ENCODE data around the gene PKHD1. TPM values are rescaled to one million over a fixed set of nuclear protein-coding genes. Genes with fewer than 3 reads are reported as not detected.

Gene PKHD1
- total and polyA plus RNA-seq, 11 donors, result 0.02 to 0.04 TPM; not detected in 9

DNA sequence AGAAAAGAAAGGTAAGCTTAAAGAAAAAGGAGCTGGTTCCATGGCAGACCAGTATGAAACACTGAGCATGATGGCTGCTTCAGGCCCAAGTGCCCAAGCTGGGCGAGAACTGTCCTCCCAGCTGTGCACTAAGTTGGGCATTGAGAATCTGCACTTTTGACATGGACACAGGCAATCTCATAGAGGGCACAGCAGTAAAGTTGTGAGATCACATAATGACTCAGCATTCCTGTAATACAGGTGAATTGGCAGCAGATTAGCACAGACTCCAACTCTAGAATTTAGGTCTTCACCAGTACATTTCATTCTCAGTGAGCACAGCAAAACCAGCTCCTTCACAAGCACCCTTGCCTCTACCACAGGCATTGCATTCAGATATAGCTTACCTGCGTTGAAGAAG is 343.4 kb downstream of the PKHD1 start:
- Histone ChIP-seq H3K9me3 (no peaks in the 10 kb centered on the region), H3K36me3 (no peaks in the 10 kb centered on the region), H3K27me3 (no peaks in the 10 kb centered on the region), H3K4me1 (no peaks in the 10 kb centered on the region), H3K4me3 (no peak overlapping the region), H3K27ac (no peak overlapping the region)
- WGBS, 4 donors, result 73 to 84% (median 81%) methylated on average over 2 of the region's 2 CpGs
- DNase-seq (no peak), ATAC-seq (no peak)
- no peak for TF ChIP-seq POLR2A (IDR thresholded peaks at IDR 0.05)
- TF ChIP-seq CTCF (IDR thresholded peaks at IDR 0.05), result no peak
- intact Hi-C loops (cut with DNase I), result no loop called here

DNA sequence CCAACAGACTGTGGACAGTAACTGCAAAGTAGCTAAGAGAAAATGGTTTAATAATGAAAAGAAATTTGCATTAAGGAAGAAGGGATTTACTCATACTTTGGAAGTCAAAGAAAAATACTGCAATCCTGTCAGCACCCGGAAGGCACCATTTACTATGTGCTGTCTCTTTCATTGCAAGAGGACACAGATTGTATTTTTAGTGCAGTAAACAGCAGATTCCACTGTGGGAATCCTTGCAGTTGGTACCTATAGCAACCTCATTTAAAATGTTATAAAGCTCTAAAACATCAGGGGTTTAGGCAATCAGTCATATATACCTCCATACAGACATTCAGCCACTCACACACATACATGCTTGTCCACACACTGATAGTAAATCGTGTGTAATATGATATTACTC is 346.8 kb downstream of the PKHD1 start:
- no peaks in the 10 kb centered on the region for H3K27me3 ChIP-seq
- H3K27ac ChIP-seq, result no peak overlapping the region
- DNase-seq (no peak), ATAC-seq (no peak)
- H3K4me1 ChIP-seq, result no peaks in the 10 kb centered on the region
- intact Hi-C loops (cut with DNase I), result no loop called here
- WGBS, 4 donors, result 53 to 72% (median 56%) methylated on average over 2 of the region's 2 CpGs
- no peaks in the 10 kb centered on the region for H3K36me3 ChIP-seq
- no peak for TF ChIP-seq POLR2A (IDR thresholded peaks at IDR 0.05)
- TF ChIP-seq CTCF (IDR thresholded peaks at IDR 0.05), result no peak
- no peak overlapping the region for H3K4me3 ChIP-seq
- no peaks in the 10 kb centered on the region for H3K9me3 ChIP-seq

DNA sequence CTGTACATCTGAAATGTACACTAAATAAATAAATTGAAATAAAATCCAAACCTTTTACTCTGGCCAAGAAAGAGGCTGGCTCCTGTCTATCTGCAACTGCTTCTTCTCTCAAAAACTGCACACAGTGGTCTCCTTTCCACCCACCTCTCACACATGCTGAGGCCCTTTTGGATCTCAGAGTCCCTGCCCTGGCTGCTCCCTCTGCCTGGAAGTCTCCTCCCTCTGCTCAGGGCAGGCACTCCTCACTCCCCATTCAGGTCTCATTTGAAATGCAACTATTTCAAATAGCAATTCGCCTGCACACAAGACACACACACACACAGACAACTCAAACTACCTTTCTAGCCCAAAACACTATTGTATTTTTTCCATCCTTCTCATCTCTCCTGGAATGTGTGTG is 348.8 kb downstream of the PKHD1 start:
- no peak for DNase-seq
- H3K36me3 ChIP-seq, result no peaks in the 10 kb centered on the region
- intact Hi-C loops (cut with DNase I), result no loop called here
- no peaks in the 10 kb centered on the region for H3K9me3 ChIP-seq
- H3K27me3 ChIP-seq, result no peaks in the 10 kb centered on the region
- H3K4me3 ChIP-seq, result no peak overlapping the region
- no peak for TF ChIP-seq POLR2A (IDR thresholded peaks at IDR 0.05)
- no peak for TF ChIP-seq CTCF (IDR thresholded peaks at IDR 0.05)
- H3K4me1 ChIP-seq, result no peaks in the 10 kb centered on the region
- no peak for ATAC-seq
- WGBS, 4 donors, result 36 to 64% (median 49%) methylated on average over 1 of the region's 1 CpG
- no peak overlapping the region for H3K27ac ChIP-seq

- ATAC-seq, result no peak
- no peaks in the 10 kb centered on the region for H3K9me3 ChIP-seq
- no peaks in the 10 kb centered on the region for H3K36me3 ChIP-seq
- DNase-seq, result no peak
- whole genome bisulfite sequencing, 4 donors, result 76 to 82% (median 79%) methylated on average over 6 of the region's 6 CpGs
- H3K27ac ChIP-seq, result no peak overlapping the region
- H3K27me3 ChIP-seq, result no peaks in the 10 kb centered on the region
- no peaks in the 10 kb centered on the region for H3K4me1 ChIP-seq
- TF ChIP-seq CTCF (IDR thresholded peaks at IDR 0.05), result no peak
- TF ChIP-seq POLR2A (IDR thresholded peaks at IDR 0.05), result no peak
- no peak overlapping the region for H3K4me3 ChIP-seq
- intact Hi-C loops (cut with DNase I), result no loop called here
These were observed 349.6 kb downstream of the PKHD1 start for GRCh38 chr6:51737580-51738360.

All from heart left ventricle (tissue), 16 donors.